RWPE2 (cell line): ENCODE results near the gene KIF26B.

Experiments used
- ATAC-seq: fragments of 200-7000 bp; cut with Tn5 transposase; 3 replicates; pipeline ENCODE4 v1.9.1; 2021; ENCODE audit warnings: low read depth
- DNase-seq: peaks from one replicate; pipeline ENCODE4 v3.0.0-alpha.2; 2020; ENCODE audit warnings: low spot score
- H3K27ac ChIP-seq: fragments of 450-650 bp; 2 replicates; pipeline ENCODE4 v1.5.1; 2017; ENCODE audit warnings: mild to moderate bottlenecking; ENCODE audit not compliant: poor library complexity, severe bottlenecking
- H3K27me3 ChIP-seq: fragments of 250-450 bp; sonication (Bioruptor Pico); 2 replicates; pipeline ENCODE4 v1.5.1; 2021; ENCODE audit warnings: mild to moderate bottlenecking, moderate library complexity; ENCODE audit not compliant: insufficient read depth, poor library complexity, severe bottlenecking
- H3K36me3 ChIP-seq: fragments of 250-450 bp; sonication (Bioruptor Pico); 2 replicates; pipeline ENCODE4 v1.5.1; 2020; ENCODE audit warnings: low read depth, mild to moderate bottlenecking, moderate library complexity
- H3K4me1 ChIP-seq: fragments of 250-450 bp; sonication (Bioruptor Pico); 2 replicates; pipeline ENCODE4 v1.5.1; 2021; ENCODE audit warnings: mild to moderate bottlenecking, moderate library complexity; ENCODE audit not compliant: insufficient read depth, poor library complexity, severe bottlenecking
- H3K4me3 ChIP-seq: fragments of 250-450 bp; sonication (Bioruptor Pico); 2 replicates; pipeline ENCODE4 v1.5.1; 2021; ENCODE audit warnings: mild to moderate bottlenecking, moderate library complexity; ENCODE audit not compliant: severe bottlenecking
- H3K9me3 ChIP-seq: fragments of 250-450 bp; sonication (Bioruptor Pico); 2 replicates; pipeline ENCODE4 v1.5.1; 2021; ENCODE audit warnings: mild to moderate bottlenecking, moderate library complexity; ENCODE audit not compliant: severe bottlenecking
- TF ChIP-seq, protein P1 (sequence below): fragments of 450-650 bp; IDR thresholded peaks from one replicate; pipeline ENCODE4 v1.5.1; 2017; ENCODE audit warnings: mild to moderate bottlenecking, moderate library complexity; ENCODE audit not compliant: poor library complexity, severe bottlenecking

Gene KIF26B

DNA sequence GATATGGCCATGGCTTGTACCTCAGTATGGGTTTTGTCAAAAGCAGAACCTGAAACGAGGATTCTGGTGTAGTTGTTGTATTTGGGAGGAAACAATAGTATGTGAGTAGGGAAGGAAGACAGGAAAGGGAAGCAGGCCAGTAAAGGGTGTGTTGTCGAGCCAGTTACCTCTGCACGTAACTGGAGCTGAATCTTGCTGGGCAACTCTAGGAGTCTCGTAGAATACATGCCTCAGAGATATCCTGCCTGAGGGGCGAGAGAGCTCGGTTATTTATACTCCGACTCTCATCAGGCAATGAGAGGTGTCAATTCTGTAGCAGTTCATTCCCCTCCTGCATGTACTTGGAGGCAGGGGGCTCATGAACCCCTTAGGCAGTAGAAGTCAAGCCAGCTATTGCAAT is 45.9 kb upstream of the KIF26B start:
- ATAC-seq = no peak
- DNase-seq = no peak

DNA sequence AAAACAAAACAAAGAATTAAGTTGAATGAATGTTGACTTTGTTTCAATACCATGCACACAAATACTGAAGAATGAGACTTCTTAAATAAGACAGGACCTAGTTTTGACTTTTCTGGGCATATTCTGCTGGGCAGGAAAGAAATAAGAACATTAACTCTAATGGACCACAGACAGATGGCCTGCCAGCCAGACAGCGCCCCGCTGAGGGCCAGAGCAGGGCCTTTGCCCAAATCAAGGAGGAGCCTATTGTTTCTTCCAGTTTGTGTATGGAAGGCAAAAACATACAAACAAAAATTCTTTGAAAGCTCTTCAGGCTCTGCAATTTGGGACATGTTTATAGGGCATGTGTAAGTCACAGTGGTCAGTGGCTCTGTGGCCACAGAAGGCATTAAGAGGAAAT is 44.4 kb upstream of the KIF26B start:
- Histone ChIP-seq H3K27me3 (no peaks in the 10 kb centered on the region), H3K4me1 (no peaks in the 10 kb centered on the region), H3K36me3 (no peaks in the 10 kb centered on the region), H3K9me3 (no peaks in the 10 kb centered on the region), H3K27ac (no peak overlapping the region), H3K4me3 (no peak overlapping the region)
- TF ChIP-seq, protein P1, sequence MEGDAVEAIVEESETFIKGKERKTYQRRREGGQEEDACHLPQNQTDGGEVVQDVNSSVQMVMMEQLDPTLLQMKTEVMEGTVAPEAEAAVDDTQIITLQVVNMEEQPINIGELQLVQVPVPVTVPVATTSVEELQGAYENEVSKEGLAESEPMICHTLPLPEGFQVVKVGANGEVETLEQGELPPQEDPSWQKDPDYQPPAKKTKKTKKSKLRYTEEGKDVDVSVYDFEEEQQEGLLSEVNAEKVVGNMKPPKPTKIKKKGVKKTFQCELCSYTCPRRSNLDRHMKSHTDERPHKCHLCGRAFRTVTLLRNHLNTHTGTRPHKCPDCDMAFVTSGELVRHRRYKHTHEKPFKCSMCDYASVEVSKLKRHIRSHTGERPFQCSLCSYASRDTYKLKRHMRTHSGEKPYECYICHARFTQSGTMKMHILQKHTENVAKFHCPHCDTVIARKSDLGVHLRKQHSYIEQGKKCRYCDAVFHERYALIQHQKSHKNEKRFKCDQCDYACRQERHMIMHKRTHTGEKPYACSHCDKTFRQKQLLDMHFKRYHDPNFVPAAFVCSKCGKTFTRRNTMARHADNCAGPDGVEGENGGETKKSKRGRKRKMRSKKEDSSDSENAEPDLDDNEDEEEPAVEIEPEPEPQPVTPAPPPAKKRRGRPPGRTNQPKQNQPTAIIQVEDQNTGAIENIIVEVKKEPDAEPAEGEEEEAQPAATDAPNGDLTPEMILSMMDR = no peak
- DNase-seq (no peak), ATAC-seq (no peak)

More for the DNA sequence above, 45.9 kb upstream of the KIF26B start:
- Histone ChIP-seq H3K27ac (no peak overlapping the region), H3K36me3 (no peaks in the 10 kb centered on the region), H3K4me3 (no peak overlapping the region), H3K9me3 (no peaks in the 10 kb centered on the region), H3K27me3 (no peaks in the 10 kb centered on the region), H3K4me1 (no peaks in the 10 kb centered on the region)
- TF ChIP-seq, protein P1 = no peak

DNA sequence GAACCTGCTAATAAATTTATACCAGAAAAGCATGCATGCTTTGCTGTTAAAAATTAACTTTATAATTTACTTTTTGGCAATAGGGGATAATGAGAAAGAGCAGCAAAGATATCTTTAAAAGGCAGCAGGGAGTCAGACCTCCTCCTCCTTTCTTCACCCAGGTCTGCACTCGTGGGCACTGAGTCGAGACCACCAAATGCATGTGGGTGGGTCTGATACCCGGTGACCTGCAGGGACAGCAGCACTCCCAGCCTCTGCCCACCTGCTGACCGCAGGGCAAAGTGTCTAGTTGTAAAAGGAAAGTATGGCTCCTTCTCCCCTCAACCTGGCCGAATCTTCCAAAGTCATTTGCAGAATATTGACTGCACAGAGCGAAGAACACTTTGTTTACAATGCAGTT is 43.7 kb upstream of the KIF26B start:
- Histone ChIP-seq H3K36me3 (no peaks in the 10 kb centered on the region), H3K27me3 (no peaks in the 10 kb centered on the region)

DNA sequence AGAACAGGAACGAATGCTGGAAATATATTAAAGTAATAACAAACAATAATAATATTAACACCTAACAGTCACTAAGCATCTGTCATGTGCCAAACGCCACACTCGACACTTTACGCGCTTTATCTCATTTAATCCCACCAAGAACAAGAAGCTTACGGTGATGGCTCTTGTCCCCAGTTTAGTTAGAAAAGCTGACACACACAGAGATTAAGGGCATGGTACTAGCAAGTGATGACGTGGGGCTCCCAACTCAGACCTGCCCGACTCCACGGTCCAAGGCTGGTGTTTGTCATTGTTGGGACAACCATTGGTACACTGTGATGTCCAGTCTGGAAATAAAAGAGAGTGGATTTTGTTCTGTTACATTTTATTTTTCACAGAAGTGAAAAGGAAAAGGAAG is 41.1 kb upstream of the KIF26B start:
- TF ChIP-seq, protein P1 = no peak
- ATAC-seq (no peak), DNase-seq (no peak)
- no peak overlapping the region for H3K27ac ChIP-seq
- H3K9me3 ChIP-seq = no peaks in the 10 kb centered on the region
- no peaks in the 10 kb centered on the region for H3K27me3 ChIP-seq
- H3K36me3 ChIP-seq = no peaks in the 10 kb centered on the region
- H3K4me1 ChIP-seq = no peaks in the 10 kb centered on the region
- no peak overlapping the region for H3K4me3 ChIP-seq

More for the DNA sequence above, 43.7 kb upstream of the KIF26B start:
- no peaks in the 10 kb centered on the region for H3K9me3 ChIP-seq
- H3K27ac ChIP-seq = no peak overlapping the region
- TF ChIP-seq, protein P1 = no peak
- DNase-seq = no peak
- no peaks in the 10 kb centered on the region for H3K4me1 ChIP-seq
- no peak overlapping the region for H3K4me3 ChIP-seq
- ATAC-seq = no peak

DNA sequence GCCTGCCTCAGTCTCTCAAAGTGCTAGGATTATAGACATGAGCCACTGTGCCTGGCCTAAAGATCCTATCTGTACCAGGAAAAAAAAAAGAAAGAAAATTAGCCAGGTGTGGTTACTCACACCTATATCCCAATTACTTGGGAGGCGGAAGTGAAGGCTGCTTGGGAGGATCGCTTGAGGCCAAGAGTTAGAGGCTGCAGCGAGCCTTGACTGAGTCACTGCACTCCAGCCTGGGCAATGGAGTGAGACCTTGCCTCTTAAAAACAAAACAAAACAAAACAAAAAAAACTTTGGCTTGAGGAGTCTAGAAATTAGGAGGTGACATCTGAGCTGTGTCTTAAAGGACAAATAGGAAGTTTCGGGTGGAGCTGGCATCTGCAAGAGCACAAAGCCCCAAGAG is 38.7 kb upstream of the KIF26B start:
- no peaks in the 10 kb centered on the region for H3K9me3 ChIP-seq
- ATAC-seq (no peak), DNase-seq (no peak)
- no peaks in the 10 kb centered on the region for H3K36me3 ChIP-seq
- H3K4me3 ChIP-seq = no peak overlapping the region
- H3K27me3 ChIP-seq = no peaks in the 10 kb centered on the region
- H3K4me1 ChIP-seq = no peaks in the 10 kb centered on the region
- TF ChIP-seq, protein P1 = no peak
- no peak overlapping the region for H3K27ac ChIP-seq
